GM12878 (cell line): ENCODE data around the gene TLR9. TPM values are rescaled to one million over a fixed set of nuclear protein-coding genes. Genes with fewer than 3 reads are reported as not detected.

ENCODE experiments used
- ATF2 ChIP-seq: IDR thresholded peaks from 2 replicates; pipeline ENCODE4 v1.6.1; 2012; ENCODE audit warnings: low read length, inconsistent platforms
- BRCA1 ChIP-seq: IDR thresholded peaks from 2 replicates; pipeline ENCODE4 v1.6.1; 2011; ENCODE audit warnings: low read depth, low read length, improper control_type of control experiment
- CHD1 ChIP-seq: IDR thresholded peaks from 2 replicates; pipeline ENCODE4 v1.6.1; 2012; ENCODE audit warnings: low read depth, low read length, improper control_type of control experiment
- CREM ChIP-seq: IDR thresholded peaks from 2 replicates; pipeline ENCODE4 v1.6.1; 2014; ENCODE audit warnings: antibody characterized with exemption, low read depth
- GATAD2B ChIP-seq: fragments of 450-650 bp; conservative IDR thresholded peaks from 2 replicates; pipeline ENCODE4 v1.6.1; 2017; ENCODE audit warnings: low read depth, mild to moderate bottlenecking, moderate library complexity
- IKZF2 ChIP-seq, 2 experiments: fragments of 450-650 bp; IDR thresholded peaks; 2 replicates each; pipeline ENCODE4 v1.6.1; 2017; ENCODE audit warnings: mild to moderate bottlenecking in 2 of 2, moderate library complexity in 2 of 2
- SIX5 ChIP-seq: IDR thresholded peaks from 2 replicates; pipeline ENCODE4 v1.6.1; 2011; ENCODE audit warnings: mild to moderate bottlenecking, low read depth, low read length, moderate library complexity; ENCODE audit not compliant: severe bottlenecking
- SMC3 ChIP-seq: IDR thresholded peaks from 2 replicates; pipeline ENCODE4 v1.6.1; 2011; ENCODE audit warnings: low read length, improper control_type of control experiment, borderline replicate concordance
- SUPT20H ChIP-seq: IDR thresholded peaks from 2 replicates; pipeline ENCODE4 v1.6.1; 2011; ENCODE audit warnings: low read depth, mild to moderate bottlenecking, low read length, moderate library complexity, borderline replicate concordance; ENCODE audit not compliant: control insufficient read depth
- ZNF207 ChIP-seq: fragments of 450-650 bp; IDR thresholded peaks from 2 replicates; pipeline ENCODE4 v1.6.1; 2014; ENCODE audit warnings: antibody characterized with exemption, mild to moderate bottlenecking, borderline replicate concordance
- polyA plus RNA-seq, 11 experiments: library from polyadenylated mRNA; depleted of rRNA in 4 of 11; unstranded in 6 of 11; stranded (reverse) in 5 of 11; fragments of >200 nt; fragmentation: Nextera tagmentation in 4 of 11; fragmentation: Illumina TruSeq in 1 of 11; extraction: Ambion mirVana in 4 of 11; extraction: Trizol in 1 of 11; gene quantifications; 1 replicate in 1 of 11; 2 replicates in 10 of 11; pipeline versions ENCODE4 v1.2.1 to v1.2.3, GENCODE V29; 2011 to 2016; ENCODE audit warnings: inconsistent platforms in 2 of 11, missing spikeins in 2 of 11, low read depth in 1 of 11
- total RNA-seq, 4 experiments: library from RNA; depleted of rRNA in 3 of 4; stranded (reverse); fragments of >200 nt in 3 of 4; fragmentation: Illumina TruSeq in 1 of 4; extraction: Trizol in 1 of 4; gene quantifications; 2 replicates each; pipeline versions ENCODE4 v1.2.1 to v1.2.3, GENCODE V29; 2013 to 2021
- TF ChIP-seq, protein P1 (sequence below): IDR thresholded peaks from 2 replicates; pipeline ENCODE4 v1.6.1; 2012; ENCODE audit warnings: improper control_type of control experiment, low read depth, low read length; ENCODE audit not compliant: insufficient replicate concordance
- TF ChIP-seq, protein P2 (sequence below): IDR thresholded peaks from 2 replicates; pipeline ENCODE4 v1.6.1; 2011; ENCODE audit warnings: borderline replicate concordance, low read depth, mild to moderate bottlenecking, moderate library complexity, low read length; ENCODE audit not compliant: insufficient read depth, poor library complexity, severe bottlenecking

Gene TLR9
- total and polyA plus RNA-seq, 10 of the 15 experiments (the other 5 are each of a cell fraction or from before 2014, with no cell fraction given) = 0.10 to 4.8 (median 0.53) TPM; not detected in 1

- TF ChIP-seq, protein P1, sequence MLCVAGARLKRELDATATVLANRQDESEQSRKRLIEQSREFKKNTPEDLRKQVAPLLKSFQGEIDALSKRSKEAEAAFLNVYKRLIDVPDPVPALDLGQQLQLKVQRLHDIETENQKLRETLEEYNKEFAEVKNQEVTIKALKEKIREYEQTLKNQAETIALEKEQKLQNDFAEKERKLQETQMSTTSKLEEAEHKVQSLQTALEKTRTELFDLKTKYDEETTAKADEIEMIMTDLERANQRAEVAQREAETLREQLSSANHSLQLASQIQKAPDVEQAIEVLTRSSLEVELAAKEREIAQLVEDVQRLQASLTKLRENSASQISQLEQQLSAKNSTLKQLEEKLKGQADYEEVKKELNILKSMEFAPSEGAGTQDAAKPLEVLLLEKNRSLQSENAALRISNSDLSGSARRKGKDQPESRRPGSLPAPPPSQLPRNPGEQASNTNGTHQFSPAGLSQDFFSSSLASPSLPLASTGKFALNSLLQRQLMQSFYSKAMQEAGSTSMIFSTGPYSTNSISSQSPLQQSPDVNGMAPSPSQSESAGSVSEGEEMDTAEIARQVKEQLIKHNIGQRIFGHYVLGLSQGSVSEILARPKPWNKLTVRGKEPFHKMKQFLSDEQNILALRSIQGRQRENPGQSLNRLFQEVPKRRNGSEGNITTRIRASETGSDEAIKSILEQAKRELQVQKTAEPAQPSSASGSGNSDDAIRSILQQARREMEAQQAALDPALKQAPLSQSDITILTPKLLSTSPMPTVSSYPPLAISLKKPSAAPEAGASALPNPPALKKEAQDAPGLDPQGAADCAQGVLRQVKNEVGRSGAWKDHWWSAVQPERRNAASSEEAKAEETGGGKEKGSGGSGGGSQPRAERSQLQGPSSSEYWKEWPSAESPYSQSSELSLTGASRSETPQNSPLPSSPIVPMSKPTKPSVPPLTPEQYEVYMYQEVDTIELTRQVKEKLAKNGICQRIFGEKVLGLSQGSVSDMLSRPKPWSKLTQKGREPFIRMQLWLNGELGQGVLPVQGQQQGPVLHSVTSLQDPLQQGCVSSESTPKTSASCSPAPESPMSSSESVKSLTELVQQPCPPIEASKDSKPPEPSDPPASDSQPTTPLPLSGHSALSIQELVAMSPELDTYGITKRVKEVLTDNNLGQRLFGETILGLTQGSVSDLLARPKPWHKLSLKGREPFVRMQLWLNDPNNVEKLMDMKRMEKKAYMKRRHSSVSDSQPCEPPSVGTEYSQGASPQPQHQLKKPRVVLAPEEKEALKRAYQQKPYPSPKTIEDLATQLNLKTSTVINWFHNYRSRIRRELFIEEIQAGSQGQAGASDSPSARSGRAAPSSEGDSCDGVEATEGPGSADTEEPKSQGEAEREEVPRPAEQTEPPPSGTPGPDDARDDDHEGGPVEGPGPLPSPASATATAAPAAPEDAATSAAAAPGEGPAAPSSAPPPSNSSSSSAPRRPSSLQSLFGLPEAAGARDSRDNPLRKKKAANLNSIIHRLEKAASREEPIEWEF = no peak
- peak; percentile 71; the same call in 1 of the 2 replicates for TF ChIP-seq GATAD2B
- TF ChIP-seq BRCA1 = no peak
- peak; percentile 79; the same call in 1 of the 2 replicates for TF ChIP-seq ATF2
- TF ChIP-seq SIX5 = no peak
- TF ChIP-seq CHD1 = no peak
- peak; percentile 85 to 89 for TF ChIP-seq IKZF2 (IDR thresholded peaks at IDR 0.05)
- no peak for TF ChIP-seq SUPT20H
- TF ChIP-seq, protein P2, sequence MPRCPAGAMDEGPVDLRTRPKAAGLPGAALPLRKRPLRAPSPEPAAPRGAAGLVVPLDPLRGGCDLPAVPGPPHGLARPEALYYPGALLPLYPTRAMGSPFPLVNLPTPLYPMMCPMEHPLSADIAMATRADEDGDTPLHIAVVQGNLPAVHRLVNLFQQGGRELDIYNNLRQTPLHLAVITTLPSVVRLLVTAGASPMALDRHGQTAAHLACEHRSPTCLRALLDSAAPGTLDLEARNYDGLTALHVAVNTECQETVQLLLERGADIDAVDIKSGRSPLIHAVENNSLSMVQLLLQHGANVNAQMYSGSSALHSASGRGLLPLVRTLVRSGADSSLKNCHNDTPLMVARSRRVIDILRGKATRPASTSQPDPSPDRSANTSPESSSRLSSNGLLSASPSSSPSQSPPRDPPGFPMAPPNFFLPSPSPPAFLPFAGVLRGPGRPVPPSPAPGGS = peak; percentile 95
- peak; percentile 83 for TF ChIP-seq CREM
- peak; percentile 26; the same call in 1 of the 2 replicates for TF ChIP-seq SMC3
- TF ChIP-seq ZNF207 = no peak; the same call in 1 of the 2 replicates
- TF ChIP-seq, all 136 proteins: peak for 49
Observed at GRCh38 chr3:52253314-52254304, 28.2 kb upstream of the TLR9 start (continued).
